ENCODE results near the gene NSMCE4A.

DNA sequence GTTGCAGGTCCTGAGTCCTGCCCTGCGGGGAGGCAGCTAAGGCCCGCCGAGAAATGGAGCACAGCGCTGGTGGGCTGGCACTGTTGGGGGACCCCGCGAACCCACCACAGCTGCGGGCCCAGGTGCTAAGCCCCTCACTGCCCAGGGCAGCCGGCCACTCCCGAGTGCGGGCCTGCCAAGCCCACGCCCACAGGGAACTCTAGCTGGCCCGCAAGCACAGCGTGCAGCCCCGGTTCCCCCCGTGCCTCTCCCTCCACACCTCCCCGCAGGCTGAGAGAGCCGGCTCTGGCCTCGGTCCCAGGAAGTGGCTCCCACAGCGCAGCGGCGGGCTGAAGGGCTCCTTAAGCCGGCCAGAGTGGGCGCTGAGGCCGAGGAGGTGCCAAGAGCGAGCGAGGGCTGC lies 3.5 kb upstream of the NSMCE4A start:
- TF ChIP-seq EZH2 (IDR thresholded peaks at IDR 0.05; ENCODE audit: borderline replicate concordance, low read depth, low read length, severe bottlenecking) = no peak
- TF ChIP-seq, protein P1, sequence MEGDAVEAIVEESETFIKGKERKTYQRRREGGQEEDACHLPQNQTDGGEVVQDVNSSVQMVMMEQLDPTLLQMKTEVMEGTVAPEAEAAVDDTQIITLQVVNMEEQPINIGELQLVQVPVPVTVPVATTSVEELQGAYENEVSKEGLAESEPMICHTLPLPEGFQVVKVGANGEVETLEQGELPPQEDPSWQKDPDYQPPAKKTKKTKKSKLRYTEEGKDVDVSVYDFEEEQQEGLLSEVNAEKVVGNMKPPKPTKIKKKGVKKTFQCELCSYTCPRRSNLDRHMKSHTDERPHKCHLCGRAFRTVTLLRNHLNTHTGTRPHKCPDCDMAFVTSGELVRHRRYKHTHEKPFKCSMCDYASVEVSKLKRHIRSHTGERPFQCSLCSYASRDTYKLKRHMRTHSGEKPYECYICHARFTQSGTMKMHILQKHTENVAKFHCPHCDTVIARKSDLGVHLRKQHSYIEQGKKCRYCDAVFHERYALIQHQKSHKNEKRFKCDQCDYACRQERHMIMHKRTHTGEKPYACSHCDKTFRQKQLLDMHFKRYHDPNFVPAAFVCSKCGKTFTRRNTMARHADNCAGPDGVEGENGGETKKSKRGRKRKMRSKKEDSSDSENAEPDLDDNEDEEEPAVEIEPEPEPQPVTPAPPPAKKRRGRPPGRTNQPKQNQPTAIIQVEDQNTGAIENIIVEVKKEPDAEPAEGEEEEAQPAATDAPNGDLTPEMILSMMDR (IDR thresholded peaks at IDR 0.05; ENCODE audit: extremely low read depth in 1 of 2, insufficient read depth in 1 of 2, low read depth in 1 of 2, low read length in 2 of 2) = no peak
- no peak for TF ChIP-seq POLR2A (IDR thresholded peaks at IDR 0.05; ENCODE audit: low read depth, low read length)
- TF ChIP-seq MYC (IDR thresholded peaks at IDR 0.05; ENCODE audit: low read depth, low read length) = no peak
- TF ChIP-seq JUN (IDR thresholded peaks at IDR 0.05; ENCODE audit: borderline replicate concordance, insufficient read depth, insufficient read length, low read depth) = no peak
- no peak for TF ChIP-seq POLR2AphosphoS5 (IDR thresholded peaks at IDR 0.05; ENCODE audit: insufficient read depth, low read depth, low read length)
- TF ChIP-seq, protein P2, sequence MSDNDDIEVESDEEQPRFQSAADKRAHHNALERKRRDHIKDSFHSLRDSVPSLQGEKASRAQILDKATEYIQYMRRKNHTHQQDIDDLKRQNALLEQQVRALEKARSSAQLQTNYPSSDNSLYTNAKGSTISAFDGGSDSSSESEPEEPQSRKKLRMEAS (IDR thresholded peaks at IDR 0.05; ENCODE audit: insufficient read depth, insufficient read length) = no peak
- no peak for TF ChIP-seq FOS (IDR thresholded peaks at IDR 0.05; ENCODE audit: borderline replicate concordance, insufficient read depth, low read length)
- no peak for TF ChIP-seq GATA2 (IDR thresholded peaks at IDR 0.05; ENCODE audit: insufficient read depth, insufficient read length, low read depth, low read length)

Data from endothelial cell of umbilical vein (primary cell).